ENCODE results near the gene RFTN1.

RFTN1 gene

GRCh38 chr3:16468002-16468335 is 45.5 kb downstream of the RFTN1 start:
- no peak for DNase-seq
- H3K36me3 Mint-ChIP-seq: peaks cover 76% of the 10 kb centered on the region
- peaks cover 59% of the 10 kb centered on the region for H3K4me1 Mint-ChIP-seq
- H3K4me3 Mint-ChIP-seq: peak overlapping the region; percentile 37
- H3K27ac Mint-ChIP-seq: peak overlapping the region; percentile 89
- CTCF ChIA-PET: interaction anchor here (1.0 kb wide), 1 partner anchor 200 kb away, joined by 3 read pairs; no protein-coding TSS in a partner anchor
- no peaks in the 10 kb centered on the region for H3K9me3 Mint-ChIP-seq
- no peaks in the 10 kb centered on the region for H3K27me3 Mint-ChIP-seq

- peak; percentile 52 for DNase-seq
- H3K27me3 Mint-ChIP-seq: no peaks in the 10 kb centered on the region
- H3K4me1 Mint-ChIP-seq: peaks cover 64% of the 10 kb centered on the region
- peak overlapping the region; percentile 37 for H3K4me3 Mint-ChIP-seq
- H3K27ac Mint-ChIP-seq: peak overlapping the region; percentile 89
- H3K36me3 Mint-ChIP-seq: peaks cover 70% of the 10 kb centered on the region
- CTCF ChIA-PET: interaction anchor here (1.0 kb wide), 1 partner anchor 199 kb away, joined by 3 read pairs; no protein-coding TSS in a partner anchor
- H3K9me3 Mint-ChIP-seq: no peaks in the 10 kb centered on the region
These were observed 46.1 kb downstream of the RFTN1 start for GRCh38 chr3:16467393-16467792.

- H3K27me3 Mint-ChIP-seq: no peaks in the 10 kb centered on the region
These were observed 46.7 kb downstream of the RFTN1 start for GRCh38 chr3:16466822-16467221.

GRCh38 chr3:16464511-16465148 is 48.9 kb downstream of the RFTN1 start:
- no peaks in the 10 kb centered on the region for H3K9me3 Mint-ChIP-seq
- CTCF ChIA-PET: no interaction called here
- no peaks in the 10 kb centered on the region for H3K27me3 Mint-ChIP-seq
- H3K27ac Mint-ChIP-seq: peak overlapping the region; percentile 74
- peaks cover 64% of the 10 kb centered on the region for H3K4me1 Mint-ChIP-seq
- H3K36me3 Mint-ChIP-seq: peaks cover 46% of the 10 kb centered on the region
- DNase-seq: no peak
- H3K4me3 Mint-ChIP-seq: no peak overlapping the region

More at GRCh38 chr3:16466822-16467221, 46.7 kb downstream of the RFTN1 start:
- peak overlapping the region; percentile 24 for H3K27ac Mint-ChIP-seq
- no peak for DNase-seq
- H3K36me3 Mint-ChIP-seq: peaks cover 64% of the 10 kb centered on the region
- H3K4me1 Mint-ChIP-seq: peaks cover 67% of the 10 kb centered on the region
- H3K4me3 Mint-ChIP-seq: no peak overlapping the region
- no peaks in the 10 kb centered on the region for H3K9me3 Mint-ChIP-seq
- CTCF ChIA-PET: no interaction called here

- Mint-ChIP-seq H3K27me3 (no peaks in the 10 kb centered on the region), H3K9me3 (no peaks in the 10 kb centered on the region), H3K27ac (peak overlapping the region; percentile 74), H3K4me3 (no peak overlapping the region), H3K4me1 (peaks cover 57% of the 10 kb centered on the region), H3K36me3 (peaks cover 39% of the 10 kb centered on the region)
- DNase-seq: no peak
- CTCF ChIA-PET: no interaction called here
These were observed 49.6 kb downstream of the RFTN1 start for GRCh38 chr3:16463914-16464313.

- peaks cover 37% of the 10 kb centered on the region for H3K36me3 Mint-ChIP-seq
- H3K27ac Mint-ChIP-seq: peak overlapping the region; percentile 84
- no peaks in the 10 kb centered on the region for H3K27me3 Mint-ChIP-seq
- DNase-seq: no peak
- CTCF ChIA-PET: no interaction called here
- peaks cover 51% of the 10 kb centered on the region for H3K4me1 Mint-ChIP-seq
- H3K4me3 Mint-ChIP-seq: no peak overlapping the region
- no peaks in the 10 kb centered on the region for H3K9me3 Mint-ChIP-seq
These were observed 50.4 kb downstream of the RFTN1 start for GRCh38 chr3:16463119-16463518.

GRCh38 chr3:16462679-16463078 is 50.8 kb downstream of the RFTN1 start:
- DNase-seq: peak; percentile 40
- CTCF ChIA-PET: no interaction called here
- H3K4me1 Mint-ChIP-seq: peaks cover 47% of the 10 kb centered on the region
- peaks cover 38% of the 10 kb centered on the region for H3K36me3 Mint-ChIP-seq
- no peaks in the 10 kb centered on the region for H3K27me3 Mint-ChIP-seq
- peak overlapping the region; percentile 84 for H3K27ac Mint-ChIP-seq
- H3K9me3 Mint-ChIP-seq: no peaks in the 10 kb centered on the region
- peak overlapping the region; percentile 5 for H3K4me3 Mint-ChIP-seq

- Mint-ChIP-seq H3K9me3 (no peaks in the 10 kb centered on the region), H3K27ac (peak overlapping the region; percentile 84), H3K4me3 (no peak overlapping the region), H3K4me1 (peaks cover 39% of the 10 kb centered on the region), H3K36me3 (peaks cover 30% of the 10 kb centered on the region), H3K27me3 (no peaks in the 10 kb centered on the region)
- CTCF ChIA-PET: no interaction called here
- DNase-seq: no peak
These were observed 51.8 kb downstream of the RFTN1 start for GRCh38 chr3:16461463-16462245.

GRCh38 chr3:16460886-16461285 is 52.6 kb downstream of the RFTN1 start:
- Mint-ChIP-seq H3K4me1 (peaks cover 37% of the 10 kb centered on the region), H3K27ac (no peak overlapping the region), H3K27me3 (no peaks in the 10 kb centered on the region), H3K4me3 (no peak overlapping the region), H3K36me3 (peaks cover 25% of the 10 kb centered on the region), H3K9me3 (no peaks in the 10 kb centered on the region)
- no peak for DNase-seq
- CTCF ChIA-PET: no interaction called here

- Mint-ChIP-seq H3K27me3 (no peaks in the 10 kb centered on the region), H3K9me3 (no peaks in the 10 kb centered on the region)
These were observed 53.2 kb downstream of the RFTN1 start for GRCh38 chr3:16460273-16460672.

GRCh38 chr3:16456784-16457415 is 56.6 kb downstream of the RFTN1 start:
- Mint-ChIP-seq H3K9me3 (no peaks in the 10 kb centered on the region), H3K27me3 (no peaks in the 10 kb centered on the region), H3K27ac (no peak overlapping the region), H3K4me3 (no peak overlapping the region), H3K36me3 (peaks cover 32% of the 10 kb centered on the region), H3K4me1 (peaks cover 9% of the 10 kb centered on the region)
- CTCF ChIA-PET: no interaction called here
- no peak for DNase-seq

More at GRCh38 chr3:16460273-16460672, 53.2 kb downstream of the RFTN1 start:
- H3K27ac Mint-ChIP-seq: no peak overlapping the region
- no peak overlapping the region for H3K4me3 Mint-ChIP-seq
- peaks cover 24% of the 10 kb centered on the region for H3K36me3 Mint-ChIP-seq
- peaks cover 37% of the 10 kb centered on the region for H3K4me1 Mint-ChIP-seq
- CTCF ChIA-PET: no interaction called here
- no peak for DNase-seq

GRCh38 chr3:16455966-16456365 is 57.5 kb downstream of the RFTN1 start:
- H3K9me3 Mint-ChIP-seq: no peaks in the 10 kb centered on the region
- no peak for DNase-seq
- peaks cover 5% of the 10 kb centered on the region for H3K4me1 Mint-ChIP-seq
- no peak overlapping the region for H3K4me3 Mint-ChIP-seq
- CTCF ChIA-PET: no interaction called here
- peaks cover 37% of the 10 kb centered on the region for H3K36me3 Mint-ChIP-seq
- H3K27ac Mint-ChIP-seq: no peak overlapping the region
- H3K27me3 Mint-ChIP-seq: no peaks in the 10 kb centered on the region

- Mint-ChIP-seq H3K27me3 (no peaks in the 10 kb centered on the region), H3K4me3 (no peak overlapping the region), H3K27ac (no peak overlapping the region), H3K4me1 (peaks cover 5% of the 10 kb centered on the region), H3K9me3 (no peaks in the 10 kb centered on the region), H3K36me3 (peaks cover 40% of the 10 kb centered on the region)
- no peak for DNase-seq
- CTCF ChIA-PET: interaction anchor here (1.0 kb wide), 1 partner anchor 26 kb away, joined by 3 read pairs; no protein-coding TSS in a partner anchor
These were observed 58.5 kb downstream of the RFTN1 start for GRCh38 chr3:16455001-16455400.

- no peaks in the 10 kb centered on the region for H3K9me3 Mint-ChIP-seq
- no peak for DNase-seq
- CTCF ChIA-PET: no interaction called here
- H3K27me3 Mint-ChIP-seq: no peaks in the 10 kb centered on the region
- H3K36me3 Mint-ChIP-seq: peaks cover 47% of the 10 kb centered on the region
- H3K4me1 Mint-ChIP-seq: peaks cover 7% of the 10 kb centered on the region
- H3K4me3 Mint-ChIP-seq: no peak overlapping the region
- no peak overlapping the region for H3K27ac Mint-ChIP-seq
These were observed 61.2 kb downstream of the RFTN1 start for GRCh38 chr3:16452261-16452660.
